G401.6 (cell line): ENCODE data around the gene ANKRD49.

Source experiments
- FAIRE-seq: peaks from 2 replicates; lab custom pipeline; 2012; peaks lifted over from hg19 to GRCh38; lab: Jason Lieb, UNC

ANKRD49 gene

DNA sequence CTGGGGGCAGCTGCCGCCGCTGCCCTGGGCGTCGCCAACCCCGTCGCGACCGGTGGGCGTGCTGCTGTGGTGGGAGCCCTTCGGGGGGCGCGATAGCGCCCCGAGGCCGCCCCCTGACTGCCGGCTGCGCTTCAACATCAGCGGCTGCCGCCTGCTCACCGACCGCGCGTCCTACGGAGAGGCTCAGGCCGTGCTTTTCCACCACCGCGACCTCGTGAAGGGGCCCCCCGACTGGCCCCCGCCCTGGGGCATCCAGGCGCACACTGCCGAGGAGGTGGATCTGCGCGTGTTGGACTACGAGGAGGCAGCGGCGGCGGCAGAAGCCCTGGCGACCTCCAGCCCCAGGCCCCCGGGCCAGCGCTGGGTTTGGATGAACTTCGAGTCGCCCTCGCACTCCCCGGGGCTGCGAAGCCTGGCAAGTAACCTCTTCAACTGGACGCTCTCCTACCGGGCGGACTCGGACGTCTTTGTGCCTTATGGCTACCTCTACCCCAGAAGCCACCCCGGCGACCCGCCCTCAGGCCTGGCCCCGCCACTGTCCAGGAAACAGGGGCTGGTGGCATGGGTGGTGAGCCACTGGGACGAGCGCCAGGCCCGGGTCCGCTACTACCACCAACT is 51.0 kb downstream of the ANKRD49 start:
- FAIRE-seq, result no peak

DNA sequence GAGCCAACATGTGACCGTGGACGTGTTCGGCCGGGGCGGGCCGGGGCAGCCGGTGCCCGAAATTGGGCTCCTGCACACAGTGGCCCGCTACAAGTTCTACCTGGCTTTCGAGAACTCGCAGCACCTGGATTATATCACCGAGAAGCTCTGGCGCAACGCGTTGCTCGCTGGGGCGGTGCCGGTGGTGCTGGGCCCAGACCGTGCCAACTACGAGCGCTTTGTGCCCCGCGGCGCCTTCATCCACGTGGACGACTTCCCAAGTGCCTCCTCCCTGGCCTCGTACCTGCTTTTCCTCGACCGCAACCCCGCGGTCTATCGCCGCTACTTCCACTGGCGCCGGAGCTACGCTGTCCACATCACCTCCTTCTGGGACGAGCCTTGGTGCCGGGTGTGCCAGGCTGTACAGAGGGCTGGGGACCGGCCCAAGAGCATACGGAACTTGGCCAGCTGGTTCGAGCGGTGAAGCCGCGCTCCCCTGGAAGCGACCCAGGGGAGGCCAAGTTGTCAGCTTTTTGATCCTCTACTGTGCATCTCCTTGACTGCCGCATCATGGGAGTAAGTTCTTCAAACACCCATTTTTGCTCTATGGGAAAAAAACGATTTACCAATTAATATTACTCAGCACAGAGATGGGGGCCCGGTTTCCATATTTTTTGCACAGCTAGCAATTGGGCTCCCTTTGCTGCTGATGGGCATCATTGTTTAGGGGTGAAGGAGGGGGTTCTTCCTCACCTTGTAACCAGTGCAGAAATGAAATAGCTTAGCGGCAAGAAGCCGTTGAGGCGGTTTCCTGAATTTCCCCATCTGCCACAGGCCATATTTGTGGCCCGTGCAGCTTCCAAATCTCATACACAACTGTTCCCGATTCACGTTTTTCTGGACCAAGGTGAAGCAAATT is 51.7 kb downstream of the ANKRD49 start:
- no peak for FAIRE-seq

DNA sequence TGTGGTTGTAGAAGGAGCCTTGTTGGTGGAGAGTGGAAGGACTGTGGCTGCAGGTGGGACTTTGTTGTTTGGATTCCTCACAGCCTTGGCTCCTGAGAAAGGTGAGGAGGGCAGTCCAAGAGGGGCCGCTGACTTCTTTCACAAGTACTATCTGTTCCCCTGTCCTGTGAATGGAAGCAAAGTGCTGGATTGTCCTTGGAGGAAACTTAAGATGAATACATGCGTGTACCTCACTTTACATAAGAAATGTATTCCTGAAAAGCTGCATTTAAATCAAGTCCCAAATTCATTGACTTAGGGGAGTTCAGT is 52.3 kb downstream of the ANKRD49 start:
- FAIRE-seq, result no peak

DNA sequence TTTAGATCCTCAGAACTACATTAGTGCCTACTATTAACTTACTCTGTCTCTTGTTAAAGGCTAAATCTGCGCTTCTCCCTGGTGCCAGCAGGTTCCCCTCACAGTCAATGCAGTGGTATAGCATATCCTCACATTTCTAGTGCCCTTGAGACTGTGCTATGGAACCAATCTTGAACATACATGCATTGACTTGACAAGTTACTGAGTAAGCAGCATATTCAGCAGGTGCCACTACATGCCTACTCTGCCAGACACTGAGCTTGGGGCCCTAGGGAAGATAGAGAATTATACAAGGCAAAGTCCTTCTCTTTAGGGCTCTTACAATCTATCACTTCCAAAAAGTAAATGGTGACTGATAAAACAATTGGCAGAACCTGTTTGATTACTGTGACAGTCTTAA is 53.1 kb downstream of the ANKRD49 start:
- FAIRE-seq, result no peak

DNA sequence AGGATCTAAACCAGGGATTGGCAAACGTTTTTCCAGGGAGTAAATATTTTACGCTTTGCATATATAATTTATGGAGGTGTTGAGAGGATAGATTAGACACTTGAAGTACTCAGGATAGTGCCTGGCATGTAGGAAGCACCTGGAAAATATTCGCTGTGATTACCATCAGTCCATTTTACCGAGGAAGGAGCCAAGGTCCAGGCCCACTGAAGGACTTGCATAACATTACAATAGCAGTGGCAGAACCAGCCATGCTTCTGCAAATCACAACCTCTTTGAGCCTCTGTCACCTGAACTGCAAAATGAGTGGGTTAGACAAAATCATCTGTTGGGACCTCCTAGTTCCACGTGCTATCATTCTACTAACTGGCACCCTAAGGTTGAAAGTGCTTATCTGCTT is 55.4 kb downstream of the ANKRD49 start:
- FAIRE-seq, result no peak
